Osteoblast (primary cell): ENCODE data around the gene NR5A2. TPM values are rescaled to one million over a fixed set of nuclear protein-coding genes. Genes with fewer than 3 reads are reported as not detected.

Source experiments
- DNase-seq: peaks from one replicate; pipeline ENCODE4 v3.0.0; 2011; ENCODE audit warnings: low spot score, mixed read lengths; ENCODE audit not compliant: insufficient read length; ENCODE audit errors: missing footprints
- H2AFZ ChIP-seq: 2 replicates; pipeline ENCODE4 v1.6.0; 2011; ENCODE audit warnings: mild to moderate bottlenecking, low read length
- H3K27ac ChIP-seq: 2 replicates; pipeline ENCODE4 v1.5.1; 2011; ENCODE audit warnings: mild to moderate bottlenecking, low read depth, low read length, moderate library complexity
- H3K27me3 ChIP-seq: 2 replicates; pipeline ENCODE4 v1.6.0; 2012; ENCODE audit warnings: mild to moderate bottlenecking, control low read depth, inconsistent platforms, low read length, moderate library complexity; ENCODE audit not compliant: insufficient read depth
- H3K36me3 ChIP-seq: 2 replicates; pipeline ENCODE4 v1.5.1; 2011; ENCODE audit warnings: mild to moderate bottlenecking, low read length, control low read depth, moderate library complexity; ENCODE audit not compliant: insufficient read depth
- H3K4me1 ChIP-seq: 2 replicates; pipeline ENCODE4 v1.5.1; 2011; ENCODE audit warnings: mild to moderate bottlenecking, low read length, control low read depth, moderate library complexity; ENCODE audit not compliant: insufficient read depth
- H3K4me2 ChIP-seq: 2 replicates; pipeline ENCODE4 v1.6.0; 2011; ENCODE audit warnings: mild to moderate bottlenecking, low read length; ENCODE audit not compliant: insufficient read depth
- H3K4me3 ChIP-seq: fragments of 200-600 bp; sonication (generic); 3 replicates; pipeline ENCODE4 v1.5.1; 2012; ENCODE audit warnings: mild to moderate bottlenecking, low read length, inconsistent platforms; ENCODE audit not compliant: insufficient read depth
- H3K79me2 ChIP-seq: 2 replicates; pipeline ENCODE4 v1.6.0; 2012; ENCODE audit warnings: mild to moderate bottlenecking, low read length, control low read depth, inconsistent platforms; ENCODE audit not compliant: insufficient read depth
- H3K9me3 ChIP-seq: 2 replicates; pipeline ENCODE4 v1.5.1; 2011; ENCODE audit warnings: low read depth, low read length, control low read depth
- H4K20me1 ChIP-seq: 2 replicates; pipeline ENCODE4 v1.6.0; 2012; ENCODE audit warnings: mild to moderate bottlenecking, low read length, control low read depth; ENCODE audit not compliant: insufficient read depth
- small RNA-seq: library from RNA; depleted of rRNA; stranded (forward); fragments of <200 nt; gene quantifications from one replicate; pipeline ENCODE3, GENCODE V24; 2012
- total RNA-seq: library from RNA; depleted of rRNA; stranded (reverse); fragments of >200 nt; gene quantifications from 2 replicates; pipeline ENCODE4 v1.2.3, GENCODE V29; 2012
- TF ChIP-seq, protein P1 (sequence below): IDR thresholded peaks from 2 replicates; pipeline ENCODE4 v1.5.1; 2011; ENCODE audit warnings: mild to moderate bottlenecking, low read depth, low read length, moderate library complexity; ENCODE audit errors: extremely low read depth

The NR5A2 gene
- total RNA-seq, 1 donor: not detected

DNA sequence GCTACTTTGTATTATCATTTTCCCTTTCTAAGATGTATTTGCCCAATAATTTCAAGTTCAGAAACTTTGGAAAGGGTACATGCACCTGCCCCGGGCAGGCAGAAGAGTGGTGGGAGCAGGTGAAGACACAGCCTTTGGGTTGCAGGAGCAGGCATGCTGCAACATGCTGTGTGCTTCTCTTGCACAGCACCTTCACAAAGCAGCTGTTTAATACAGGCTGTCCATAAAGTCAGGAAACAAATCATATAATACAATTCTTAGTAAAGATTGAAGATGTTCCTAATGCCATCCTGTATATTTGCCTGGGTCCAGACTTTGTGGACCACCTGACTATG, 199.4 kb downstream of the NR5A2 start:
- TF ChIP-seq, protein P1, sequence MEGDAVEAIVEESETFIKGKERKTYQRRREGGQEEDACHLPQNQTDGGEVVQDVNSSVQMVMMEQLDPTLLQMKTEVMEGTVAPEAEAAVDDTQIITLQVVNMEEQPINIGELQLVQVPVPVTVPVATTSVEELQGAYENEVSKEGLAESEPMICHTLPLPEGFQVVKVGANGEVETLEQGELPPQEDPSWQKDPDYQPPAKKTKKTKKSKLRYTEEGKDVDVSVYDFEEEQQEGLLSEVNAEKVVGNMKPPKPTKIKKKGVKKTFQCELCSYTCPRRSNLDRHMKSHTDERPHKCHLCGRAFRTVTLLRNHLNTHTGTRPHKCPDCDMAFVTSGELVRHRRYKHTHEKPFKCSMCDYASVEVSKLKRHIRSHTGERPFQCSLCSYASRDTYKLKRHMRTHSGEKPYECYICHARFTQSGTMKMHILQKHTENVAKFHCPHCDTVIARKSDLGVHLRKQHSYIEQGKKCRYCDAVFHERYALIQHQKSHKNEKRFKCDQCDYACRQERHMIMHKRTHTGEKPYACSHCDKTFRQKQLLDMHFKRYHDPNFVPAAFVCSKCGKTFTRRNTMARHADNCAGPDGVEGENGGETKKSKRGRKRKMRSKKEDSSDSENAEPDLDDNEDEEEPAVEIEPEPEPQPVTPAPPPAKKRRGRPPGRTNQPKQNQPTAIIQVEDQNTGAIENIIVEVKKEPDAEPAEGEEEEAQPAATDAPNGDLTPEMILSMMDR: no peak
- H2AFZ ChIP-seq: no peak overlapping the region
- H3K79me2 ChIP-seq: no peaks in the 10 kb centered on the region
- no peaks in the 10 kb centered on the region for H3K9me3 ChIP-seq
- no peaks in the 10 kb centered on the region for H3K27me3 ChIP-seq
- no peak overlapping the region for H3K4me2 ChIP-seq
- peaks cover 31% of the 10 kb centered on the region for H3K4me1 ChIP-seq
- no peak for DNase-seq
- no peak overlapping the region for H3K27ac ChIP-seq
- H3K36me3 ChIP-seq: no peaks in the 10 kb centered on the region
- no peaks in the 10 kb centered on the region for H4K20me1 ChIP-seq
- H3K4me3 ChIP-seq: no peak overlapping the region

Small RNA genes within 50 kb of the gene (small RNA-seq; reads per million reads assigned to genes)
- gene RNU6-570P (not detected), gene RNU6-609P (not detected), gene RNU6-716P (not detected)
